Tibial nerve (tissue), 4 donors: ENCODE data around the gene SRR. TPM values are rescaled to one million over a fixed set of nuclear protein-coding genes. Genes with fewer than 3 reads are reported as not detected.

Source experiments
- DNase-seq, 2 donors: peaks; one replicate each; pipeline ENCODE4 v3.0.0-alpha.2; 2019; ENCODE audit warnings: low spot score in 2 of 2
- H3K27ac ChIP-seq, 4 donors: fragments of 200-600 bp; sonication (generic) in 3 of 4; one replicate each; pipeline ENCODE4 v1.5.1; 2017 to 2019; ENCODE audit warnings: mild to moderate bottlenecking in 1 of 4
- H3K27me3 ChIP-seq, 2 donors: fragments of 200-600 bp; sonication (generic) in 1 of 2; one replicate each; pipeline versions ENCODE4 v1.5.1 to v1.6.0; 2017 to 2019
- H3K36me3 ChIP-seq, 3 donors: fragments of 200-600 bp; sonication (generic); one replicate each; pipeline ENCODE4 v1.5.1; 2018 to 2019
- H3K4me1 ChIP-seq, 4 donors: fragments of 200-600 bp; sonication (generic) in 3 of 4; one replicate each; pipeline ENCODE4 v1.5.1; 2017 to 2019
- H3K4me3 ChIP-seq, 4 donors: fragments of 200-600 bp; sonication (generic) in 3 of 4; one replicate each; pipeline ENCODE4 v1.5.1; 2017 to 2019; ENCODE audit warnings: mild to moderate bottlenecking in 1 of 4, moderate library complexity in 1 of 4
- H3K9me3 ChIP-seq, 4 donors: fragments of 200-600 bp; sonication (generic) in 3 of 4; one replicate each; pipeline ENCODE4 v1.5.1; 2017 to 2019
- CTCF ChIP-seq, 5 experiments: fragments of 200-600 bp in 3 of 5; fragments of 450-650 bp in 2 of 5; sonication (generic) in 3 of 5; IDR thresholded peaks; one replicate each; pipeline ENCODE4 v1.5.1; 2016 to 2019; ENCODE audit warnings: antibody characterized with exemption in 5 of 5, mild to moderate bottlenecking in 3 of 5, moderate library complexity in 2 of 5
- EP300 ChIP-seq, 2 donors: sonication (generic); formaldehyde crosslinking; IDR thresholded peaks; one replicate each; pipeline ENCODE4 v1.6.1; 2017; ENCODE audit warnings: antibody characterized with exemption in 2 of 2, mild to moderate bottlenecking in 1 of 2
- POLR2A ChIP-seq, 2 donors: fragments of 450-650 bp; IDR thresholded peaks; one replicate each; pipeline ENCODE4 v1.6.1; 2017; ENCODE audit warnings: antibody characterized with exemption in 2 of 2, mild to moderate bottlenecking in 2 of 2, moderate library complexity in 2 of 2
- WGBS, 2 donors: methylation state at CpG; one replicate each; pipeline ENCODE4 v1.1.5; 2018; 5-methylcytosine and 5-hydroxymethylcytosine counted together
- total RNA-seq, 4 donors: library from RNA; depleted of rRNA; stranded (reverse); fragments of >200 nt; gene quantifications; one replicate each; pipeline ENCODE4 v1.1.0, GENCODE V29; 2016

The SRR gene
- total RNA-seq, 4 donors from 2014 or later = 6.3 to 13.8 (median 7.9) TPM

DNA sequence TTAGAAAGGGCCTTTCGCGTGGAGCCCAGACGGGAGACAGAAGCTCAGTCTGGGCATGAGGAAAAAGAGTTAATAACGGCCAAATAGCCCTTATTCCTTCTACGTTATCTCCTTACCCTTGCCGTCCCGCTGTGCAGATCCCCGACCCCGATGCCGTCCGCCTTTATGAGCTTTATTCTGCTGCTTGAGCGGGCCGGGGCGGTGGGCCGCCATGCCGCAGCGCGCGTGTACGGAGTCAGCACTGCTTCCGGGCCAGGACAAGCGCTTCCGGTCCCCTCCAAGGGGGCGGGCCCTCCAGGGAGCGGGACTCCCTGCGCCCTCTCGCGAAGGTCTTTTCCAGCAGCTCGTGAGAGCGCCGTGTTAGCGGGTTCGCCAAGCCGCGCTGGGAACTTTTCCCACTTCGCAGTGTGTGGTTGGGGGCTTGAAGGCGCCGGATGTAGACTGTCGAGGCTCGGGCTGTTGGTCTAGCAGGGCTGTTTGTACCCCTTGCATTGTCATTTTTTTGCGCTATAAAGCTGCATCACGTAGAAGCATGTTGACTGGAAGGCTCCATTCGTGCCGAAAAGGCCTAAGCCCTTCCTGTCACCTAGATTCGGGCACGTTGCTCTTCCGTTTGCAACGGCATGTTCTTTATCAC is 32.6 kb downstream of the SRR start, which contains the start of gene TSR1:
Gene TSR1, minus strand, starts transcription at position 243 of the 637 bp plus-strand sequence. Its CDS starts 30 bp downstream, at position 213.
- no peaks in the 10 kb centered on the region for H3K27me3 ChIP-seq
- H3K27ac ChIP-seq = peak within 1 kb of the TSS; percentile 64 to 93 (median 86)
- H3K4me1 ChIP-seq = peaks cover 0 to 32% (median 12%) of the 10 kb centered on the region in 4 donors
- TF ChIP-seq EP300 (IDR thresholded peaks at IDR 0.05) = peak in 1 of 2 donors; percentile 95
- peak in 3 of 5 experiments; percentile 11 to 38 (median 37) for TF ChIP-seq CTCF (IDR thresholded peaks at IDR 0.05)
- TF ChIP-seq POLR2A (IDR thresholded peaks at IDR 0.05) = peak; percentile 79 to 82
- DNase-seq = peak; percentile 69 to 78
- peak within 1 kb of the TSS; percentile 55 to 91 (median 68) for H3K4me3 ChIP-seq
- WGBS, 2 donors = 0 to 1% methylated on average over 35 to 48 of the region's 48 CpGs
- no peaks in the 10 kb centered on the region for H3K9me3 ChIP-seq
- H3K36me3 ChIP-seq = peaks cover 2 to 42% (median 14%) of the 10 kb centered on the region in 3 donors

DNA sequence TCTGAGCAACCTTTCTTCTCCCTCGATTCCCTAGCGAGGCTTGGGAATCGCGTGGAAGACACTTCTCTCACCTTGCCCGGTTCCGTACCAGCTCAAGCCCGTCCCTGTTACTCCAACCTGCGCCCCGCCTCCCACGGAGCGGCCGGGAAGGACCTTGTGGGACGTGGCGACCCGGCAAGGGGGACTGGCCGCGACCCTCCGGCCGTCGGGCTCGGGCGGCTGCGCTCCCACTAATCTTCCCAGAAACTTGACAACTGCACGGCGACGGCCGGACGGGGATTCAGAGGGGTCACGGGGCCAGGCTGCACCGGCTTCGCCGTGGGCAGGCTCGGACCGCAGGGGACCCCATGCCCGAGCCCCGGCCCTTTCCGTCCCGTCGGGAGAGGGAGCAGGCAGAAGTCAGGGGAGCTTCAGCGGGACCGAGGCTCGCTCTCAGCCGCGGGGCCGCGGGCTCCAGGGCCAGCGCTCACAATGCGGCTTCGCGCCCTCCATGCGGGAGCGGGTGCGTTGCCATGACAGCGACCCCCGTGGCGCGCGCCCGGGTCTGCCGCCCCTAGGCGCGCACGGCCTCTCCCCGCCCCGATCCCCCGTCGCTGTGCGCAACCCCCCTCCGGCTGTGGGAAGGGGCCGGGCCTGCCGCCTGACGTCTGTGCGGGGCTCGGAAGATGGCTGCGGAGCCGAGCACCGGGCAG is 33.2 kb downstream of the SRR start, which contains the start of gene SGSM2:
Gene SGSM2, plus strand, starts transcription at position 650 of the 692 bp plus-strand sequence. CDS start 188 bp downstream, outside the sequence.
- no peaks in the 10 kb centered on the region for H3K27me3 ChIP-seq
- H3K36me3 ChIP-seq = peaks cover under 1 to 42% (median 8%) of the 10 kb centered on the region in 3 donors
- TF ChIP-seq CTCF (IDR thresholded peaks at IDR 0.05) (no peak), EP300 (IDR thresholded peaks at IDR 0.05) (no peak), POLR2A (IDR thresholded peaks at IDR 0.05) (no peak)
- no peaks in the 10 kb centered on the region for H3K9me3 ChIP-seq
- peak within 1 kb of the TSS; percentile 55 to 91 (median 68) for H3K4me3 ChIP-seq
- 1% methylated on average over 21 to 34 of the region's 77 CpGs for WGBS, 2 donors
- peak within 1 kb of the TSS; percentile 64 to 93 (median 86) for H3K27ac ChIP-seq
- DNase-seq = peak in 1 of 2 donors; percentile 25
- H3K4me1 ChIP-seq = peaks cover 0 to 32% (median 12%) of the 10 kb centered on the region in 4 donors

DNA sequence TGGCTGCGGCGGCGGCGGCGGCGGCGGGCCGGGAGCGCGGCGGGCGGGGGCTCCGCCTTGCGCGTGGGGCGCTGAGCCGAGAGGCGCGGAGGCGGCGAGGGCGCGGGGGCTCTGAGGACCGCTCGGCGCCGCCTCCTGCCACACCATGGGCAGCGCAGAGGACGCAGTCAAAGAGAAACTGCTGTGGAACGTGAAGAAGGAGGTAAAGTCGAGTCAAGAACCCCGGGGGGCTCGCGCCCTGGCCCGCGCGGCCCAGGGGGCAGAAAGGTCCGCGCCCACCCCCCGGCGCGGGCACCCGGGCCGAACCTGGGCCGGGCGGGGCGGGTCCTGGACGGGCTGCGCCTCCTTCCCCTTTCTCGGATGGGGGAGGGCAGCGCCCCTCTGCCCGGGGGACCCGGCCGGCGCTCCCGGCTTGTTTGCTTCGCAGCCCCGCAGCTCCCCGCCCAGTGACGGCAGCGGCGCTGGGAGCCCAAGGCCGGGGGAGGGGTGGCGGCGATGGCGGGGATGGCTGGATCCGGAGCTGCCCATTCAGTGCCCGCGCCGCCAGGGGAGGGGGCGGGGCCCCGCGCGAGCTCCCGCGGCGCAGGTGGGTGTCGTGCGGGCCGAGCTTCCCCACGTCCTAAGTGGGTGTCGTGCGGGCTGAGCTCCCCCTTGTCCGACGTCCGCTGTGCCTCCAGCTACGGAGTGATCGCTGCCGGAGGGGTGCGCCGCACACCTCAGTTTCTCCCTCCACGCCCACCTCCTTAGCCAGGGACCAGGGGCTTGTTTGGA is 34.0 kb downstream of the SRR start:
- Histone ChIP-seq H3K4me1 (peaks cover 0 to 32% (median 12%) of the 10 kb centered on the region in 4 donors), H3K4me3 (peak overlapping the region; percentile 55 to 91 (median 68)), H3K27me3 (no peaks in the 10 kb centered on the region), H3K36me3 (peaks cover 0 to 39% (median 5%) of the 10 kb centered on the region in 3 donors), H3K27ac (peak overlapping the region in 3 of 4 donors; percentile 85 to 93 (median 87)), H3K9me3 (no peaks in the 10 kb centered on the region)
- WGBS, 2 donors = 2 to 3% methylated on average over 12 to 46 of the region's 92 CpGs
- DNase-seq = no peak
- TF ChIP-seq CTCF (IDR thresholded peaks at IDR 0.05) (no peak), EP300 (IDR thresholded peaks at IDR 0.05) (no peak), POLR2A (IDR thresholded peaks at IDR 0.05) (peak in 1 of 2 donors; percentile 52)

DNA sequence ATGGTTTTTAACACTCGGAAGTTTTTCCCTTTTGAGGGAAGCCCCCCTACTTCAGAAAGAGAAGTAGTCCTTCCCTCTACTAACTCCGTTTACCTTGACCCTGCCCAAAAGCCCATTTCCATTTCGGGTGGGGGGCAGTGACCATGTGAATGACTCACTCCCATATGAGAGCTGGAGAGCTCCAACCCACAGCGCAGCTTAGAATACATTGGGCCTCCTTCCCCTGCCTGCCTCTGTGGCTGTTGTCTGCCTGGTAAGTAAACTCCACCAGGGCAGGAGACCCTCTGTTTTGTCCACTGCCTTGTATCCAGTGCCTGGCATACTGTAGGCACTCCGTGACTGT is 34.5 kb downstream of the SRR start:
- peak overlapping the region; percentile 55 to 91 (median 68) for H3K4me3 ChIP-seq
- no peak for DNase-seq
- peaks cover 0 to 36% (median 0%) of the 10 kb centered on the region in 3 donors for H3K36me3 ChIP-seq
- no peaks in the 10 kb centered on the region for H3K27me3 ChIP-seq
- H3K9me3 ChIP-seq = no peaks in the 10 kb centered on the region
- TF ChIP-seq CTCF (IDR thresholded peaks at IDR 0.05) = no peak
- TF ChIP-seq POLR2A (IDR thresholded peaks at IDR 0.05) = no peak
- TF ChIP-seq EP300 (IDR thresholded peaks at IDR 0.05) = no peak
- H3K27ac ChIP-seq = peak overlapping the region in 3 of 4 donors; percentile 85 to 93 (median 87)
- WGBS, 2 donors = 26 to 33% methylated on average over 5 of the region's 5 CpGs
- peaks cover 0 to 32% (median 12%) of the 10 kb centered on the region in 4 donors for H3K4me1 ChIP-seq
